CD14-positive monocyte (primary cell): ENCODE results near the gene TBX10. TPM values are rescaled to one million over a fixed set of nuclear protein-coding genes. Genes with fewer than 3 reads are reported as not detected.

Experiments
- DNase-seq, 3 donors: peaks; one replicate each; pipeline ENCODE4 v3.0.0-alpha.2; 2011 to 2022
- H2AFZ ChIP-seq: 2 replicates; pipeline ENCODE4 v1.6.0; 2012; ENCODE audit warnings: mild to moderate bottlenecking, low read depth, low read length, inconsistent platforms; ENCODE audit not compliant: insufficient read depth, poor library complexity, severe bottlenecking
- H3K27ac ChIP-seq, 2 donors: 1 replicate in 1 of 2; 2 replicates in 1 of 2; pipeline ENCODE4 v1.5.1; 2012 to 2013; ENCODE audit warnings: low read length in 2 of 2, control low read depth in 1 of 2, inconsistent platforms in 1 of 2, low read depth in 1 of 2, mild to moderate bottlenecking in 1 of 2
- H3K27me3 ChIP-seq, 2 donors: one replicate each; pipeline versions ENCODE4 v1.6.0 to v1.6.1; 2011 to 2013; ENCODE audit warnings: low read length in 2 of 2; ENCODE audit not compliant: control insufficient read depth in 2 of 2, insufficient read depth in 2 of 2
- H3K36me3 ChIP-seq, 2 donors: replicated peaks in 1 of 2; 1 replicate in 1 of 2; 2 replicates in 1 of 2; pipeline versions ENCODE4 v1.5.1 to v1.6.1; 2012 to 2013; ENCODE audit warnings: low read length in 2 of 2, control low read depth in 1 of 2, inconsistent platforms in 1 of 2, mild to moderate bottlenecking in 1 of 2; ENCODE audit not compliant: insufficient read depth in 2 of 2, control insufficient read depth in 1 of 2
- H3K4me1 ChIP-seq, 2 donors: 1 replicate in 1 of 2; 2 replicates in 1 of 2; pipeline versions ENCODE4 v1.5.1 to v1.6.1; 2012 to 2013; ENCODE audit warnings: low read length in 2 of 2, control low read depth in 1 of 2, inconsistent platforms in 1 of 2, mild to moderate bottlenecking in 1 of 2, moderate library complexity in 1 of 2; ENCODE audit not compliant: insufficient read depth in 2 of 2, control insufficient read depth in 1 of 2
- H3K4me2 ChIP-seq: replicated peaks from 2 replicates; pipeline ENCODE3; 2012; ENCODE audit warnings: low read length, moderate library complexity, mild to moderate bottlenecking; ENCODE audit not compliant: poor library complexity, severe bottlenecking; ENCODE audit errors: extremely low read depth
- H3K4me3 ChIP-seq, 3 experiments: fragments of 200-600 bp in 1 of 3; sonication (generic) in 1 of 3; replicated peaks in 1 of 3; 1 replicate in 2 of 3; 2 replicates in 1 of 3; pipeline ENCODE4 v1.5.1; 2011 to 2013; ENCODE audit warnings: low read length in 3 of 3, mild to moderate bottlenecking in 3 of 3, control low read depth in 2 of 3, low read depth in 2 of 3, inconsistent platforms in 1 of 3, moderate library complexity in 1 of 3
- H3K79me2 ChIP-seq: 2 replicates; pipeline ENCODE4 v1.6.0; 2012; ENCODE audit warnings: mild to moderate bottlenecking, control low read depth, inconsistent platforms, low read length, moderate library complexity; ENCODE audit not compliant: insufficient read depth
- H3K9ac ChIP-seq: 2 replicates; pipeline ENCODE4 v1.6.0; 2017; ENCODE audit warnings: low read length, mild to moderate bottlenecking; ENCODE audit not compliant: insufficient read depth, poor library complexity, severe bottlenecking
- H3K9me3 ChIP-seq, 2 donors: replicated peaks in 1 of 2; 1 replicate in 1 of 2; 2 replicates in 1 of 2; pipeline versions ENCODE4 v1.5.1 to v1.6.1; 2012 to 2013; ENCODE audit warnings: low read length in 2 of 2, control low read depth in 1 of 2; ENCODE audit not compliant: control insufficient read depth in 1 of 2, insufficient read depth in 1 of 2
- H4K20me1 ChIP-seq: 2 replicates; pipeline ENCODE4 v1.6.0; 2012; ENCODE audit warnings: mild to moderate bottlenecking, low read length, control low read depth, moderate library complexity; ENCODE audit not compliant: insufficient read depth
- H3K27ac Mint-ChIP-seq, 7 donors: one replicate each; pipeline ENCODE4 v1.8.0; 2020; ENCODE audit warnings: mild to moderate bottlenecking in 7 of 7, mixed read lengths in 7 of 7, moderate library complexity in 6 of 7, inconsistent platforms in 2 of 7
- H3K27me3 Mint-ChIP-seq, 3 donors: one replicate each; pipeline ENCODE4 v1.8.0; 2021 to 2022; ENCODE audit warnings: low read depth in 3 of 3, mild to moderate bottlenecking in 3 of 3, mixed read lengths in 3 of 3, moderate library complexity in 3 of 3, inconsistent platforms in 1 of 3
- H3K36me3 Mint-ChIP-seq, 2 donors: one replicate each; pipeline ENCODE4 v1.8.0; 2020; ENCODE audit warnings: mixed read lengths in 2 of 2, inconsistent platforms in 1 of 2, mild to moderate bottlenecking in 1 of 2
- H3K4me1 Mint-ChIP-seq: one replicate; pipeline ENCODE4 v1.8.0; 2020; ENCODE audit warnings: mild to moderate bottlenecking, mixed read lengths
- H3K4me3 Mint-ChIP-seq, 2 donors: one replicate each; pipeline ENCODE4 v1.8.0; 2020; ENCODE audit warnings: mild to moderate bottlenecking in 2 of 2, mixed read lengths in 2 of 2, moderate library complexity in 1 of 2
- H3K9me3 Mint-ChIP-seq, 7 donors: one replicate each; pipeline ENCODE4 v1.8.0; 2020 to 2022; ENCODE audit warnings: mixed read lengths in 7 of 7, mild to moderate bottlenecking in 6 of 7, moderate library complexity in 6 of 7, inconsistent platforms in 2 of 7
- WGBS: methylation state at CpG from one replicate; pipeline ENCODE4 v1.1.5; 2013; ENCODE audit warnings: missing lambda C conversion rate; ENCODE audit not compliant: insufficient coverage; 5-methylcytosine and 5-hydroxymethylcytosine counted together
- intact Hi-C, 2 donors: fragments of 100-400 bp; cut with micrococcal nuclease; formaldehyde crosslinking; loops; one replicate each; pipeline versions ENCODE4 v1.15.0 to v1.15.1; 2023
- polyA plus RNA-seq, 3 donors: library from polyadenylated mRNA; depleted of rRNA in 1 of 3; unstranded in 2 of 3; stranded (reverse) in 1 of 3; fragments of 300-500 nt in 2 of 3; fragments of >200 nt in 1 of 3; fragmentation: Illumina TruSeq in 2 of 3; gene quantifications; 1 replicate in 2 of 3; 2 replicates in 1 of 3; pipeline ENCODE4 v1.2.3, GENCODE V29; 2012 to 2021
- small RNA-seq: library from RNA; depleted of rRNA; stranded (forward); fragments of <200 nt; gene quantifications from one replicate; pipeline ENCODE3, GENCODE V24; 2012; ENCODE audit warnings: low read depth; ENCODE audit not compliant: insufficient read length
- TF ChIP-seq, protein P1 (sequence below): fragments of 200-600 bp; IDR thresholded peaks from one replicate; pipeline ENCODE4 v1.8.0; 2022; ENCODE audit warnings: antibody characterized with exemption, mild to moderate bottlenecking

The TBX10 gene
- polyA plus RNA-seq, 3 donors = not detected

DNA sequence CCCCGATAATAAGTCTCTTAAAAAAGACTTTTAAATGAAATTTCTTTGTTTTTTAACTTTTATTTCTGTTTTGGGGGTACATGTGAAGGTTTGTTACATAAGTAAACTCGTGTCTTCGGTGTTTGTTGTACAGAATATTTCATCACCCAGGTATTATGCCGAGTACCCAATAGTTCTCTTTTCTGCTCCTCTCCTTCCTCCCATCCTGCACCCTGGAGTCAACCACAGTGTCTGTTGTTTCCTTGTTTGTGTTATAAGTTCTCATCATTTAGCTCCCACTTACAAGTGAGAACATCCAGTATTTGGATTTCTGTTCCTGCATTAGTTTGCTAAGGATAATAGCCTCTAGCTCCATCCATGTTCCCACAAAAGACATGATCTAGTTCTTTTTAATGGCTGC lies 57.6 kb downstream of the TBX10 start:
- Histone ChIP-seq H4K20me1 (peaks cover 28% of the 10 kb centered on the region), H3K4me2 (no peak overlapping the region), H3K4me1 (peaks cover 52 to 58% of the 10 kb centered on the region in 2 donors), H3K27me3 (no peaks in the 10 kb centered on the region), H3K4me3 (no peak overlapping the region), H3K79me2 (peaks cover 23% of the 10 kb centered on the region), H3K36me3 (peaks cover 18 to 19% of the 10 kb centered on the region in 2 donors), H3K9me3 (no peaks in the 10 kb centered on the region), H3K9ac (no peak overlapping the region), H3K27ac (no peak overlapping the region), H2AFZ (no peak overlapping the region)
- Mint-ChIP-seq H3K4me1 (peaks cover 57% of the 10 kb centered on the region), H3K4me3 (no peak overlapping the region), H3K36me3 (peaks cover 24 to 28% of the 10 kb centered on the region in 2 donors), H3K27ac (peak overlapping the region in 1 of 7 donors; percentile 18), H3K9me3 (peaks cover 0 to 7% (median 0%) of the 10 kb centered on the region in 7 donors), H3K27me3 (peaks cover 4 to 16% (median 9%) of the 10 kb centered on the region in 3 donors)
- TF ChIP-seq, protein P1, sequence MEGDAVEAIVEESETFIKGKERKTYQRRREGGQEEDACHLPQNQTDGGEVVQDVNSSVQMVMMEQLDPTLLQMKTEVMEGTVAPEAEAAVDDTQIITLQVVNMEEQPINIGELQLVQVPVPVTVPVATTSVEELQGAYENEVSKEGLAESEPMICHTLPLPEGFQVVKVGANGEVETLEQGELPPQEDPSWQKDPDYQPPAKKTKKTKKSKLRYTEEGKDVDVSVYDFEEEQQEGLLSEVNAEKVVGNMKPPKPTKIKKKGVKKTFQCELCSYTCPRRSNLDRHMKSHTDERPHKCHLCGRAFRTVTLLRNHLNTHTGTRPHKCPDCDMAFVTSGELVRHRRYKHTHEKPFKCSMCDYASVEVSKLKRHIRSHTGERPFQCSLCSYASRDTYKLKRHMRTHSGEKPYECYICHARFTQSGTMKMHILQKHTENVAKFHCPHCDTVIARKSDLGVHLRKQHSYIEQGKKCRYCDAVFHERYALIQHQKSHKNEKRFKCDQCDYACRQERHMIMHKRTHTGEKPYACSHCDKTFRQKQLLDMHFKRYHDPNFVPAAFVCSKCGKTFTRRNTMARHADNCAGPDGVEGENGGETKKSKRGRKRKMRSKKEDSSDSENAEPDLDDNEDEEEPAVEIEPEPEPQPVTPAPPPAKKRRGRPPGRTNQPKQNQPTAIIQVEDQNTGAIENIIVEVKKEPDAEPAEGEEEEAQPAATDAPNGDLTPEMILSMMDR = no peak
- WGBS = no CpG with 5 or more reads among the region's 4 CpGs
- DNase-seq = no peak
- intact Hi-C loops = no loop called here

DNA sequence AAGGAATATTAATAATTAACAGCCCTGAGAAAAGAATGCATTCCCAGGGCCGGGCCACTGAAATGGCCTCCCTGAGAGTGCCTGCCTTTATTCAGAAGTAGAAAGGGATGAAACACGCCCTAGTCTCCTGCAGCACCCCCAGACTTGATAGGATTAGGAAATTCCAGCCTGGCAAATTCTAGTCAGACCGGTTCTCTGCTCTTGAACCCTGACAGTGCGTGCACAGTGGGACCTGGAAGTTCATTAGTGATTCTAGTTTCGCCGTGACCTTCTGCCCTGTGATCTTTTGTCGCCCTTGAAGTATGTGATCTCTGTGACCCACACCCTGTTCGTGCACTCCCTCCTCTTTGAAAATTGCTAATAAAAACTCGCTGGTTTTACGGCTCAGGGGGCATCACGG lies 58.1 kb downstream of the TBX10 start:
- TF ChIP-seq, protein P1 = no peak
- no peak for DNase-seq
- Histone ChIP-seq H2AFZ (no peak overlapping the region), H3K36me3 (peaks cover 16 to 17% of the 10 kb centered on the region in 2 donors), H3K9ac (no peak overlapping the region), H3K9me3 (no peaks in the 10 kb centered on the region), H3K27ac (no peak overlapping the region), H3K4me3 (no peak overlapping the region), H4K20me1 (peaks cover 23% of the 10 kb centered on the region), H3K4me2 (no peak overlapping the region), H3K27me3 (no peaks in the 10 kb centered on the region), H3K79me2 (peaks cover 23% of the 10 kb centered on the region), H3K4me1 (peaks cover 47 to 53% of the 10 kb centered on the region in 2 donors)
- Mint-ChIP-seq H3K9me3 (peaks cover 0 to 2% (median 0%) of the 10 kb centered on the region in 7 donors), H3K27ac (no peak overlapping the region), H3K4me3 (no peak overlapping the region), H3K27me3 (peaks cover 8 to 16% (median 14%) of the 10 kb centered on the region in 3 donors), H3K36me3 (peaks cover 20 to 22% of the 10 kb centered on the region in 2 donors), H3K4me1 (peaks cover 52% of the 10 kb centered on the region)
- intact Hi-C loops = no loop called here
- 95% methylated on average over 8 of the region's 11 CpGs for WGBS

Small RNA genes lying within 50 kb of the gene (small RNA-seq; reads per million reads assigned to genes)
- gene AP003385.3 (not detected), gene RPL37P2 (not detected)

Other genes starting within 250 kb of the TBX10 start
- 10 to 100 TPM in 1 of 3 donors, 1 to 10 TPM in 2; 3.7 to 31.7 (median 3.8) TPM for gene RAD9A, start 247.8 kb downstream of the TBX10 start, polyA plus RNA-seq
- gene PPP1CA, start 237.9 kb downstream of the TBX10 start, polyA plus RNA-seq = 100 to 1,000 TPM; 209 to 551 (median 461) TPM
- gene TBC1D10C, start 235.7 kb downstream of the TBX10 start, polyA plus RNA-seq = 10 to 100 TPM; 68.6 to 72.9 (median 71.6) TPM
- under 1 TPM in 1 of 3 donors, not detected in 2; 0.09 TPM for gene CARNS1, start 224.1 kb downstream of the TBX10 start, polyA plus RNA-seq
- gene RPS6KB2, start 211.3 kb downstream of the TBX10 start, polyA plus RNA-seq = 100 to 1,000 TPM in 1 of 3 donors, 10 to 100 TPM in 2; 51.6 to 101 (median 53.8) TPM
- 10 to 100 TPM in 1 of 3 donors, 1 to 10 TPM in 2; 2.1 to 14.3 (median 2.8) TPM for gene PTPRCAP, start 202.1 kb downstream of the TBX10 start, polyA plus RNA-seq
- 100 to 1,000 TPM; 105 to 151 (median 106) TPM for gene CORO1B, start 196.3 kb downstream of the TBX10 start, polyA plus RNA-seq
- gene GPR152, start 187.0 kb downstream of the TBX10 start, polyA plus RNA-seq = not detected
- gene CABP4, start 184.4 kb downstream of the TBX10 start, polyA plus RNA-seq = 1 to 10 TPM in 1 of 3 donors, under 1 TPM in 1, not detected in 1; 0.28 to 1.7 TPM
- 100 to 1,000 TPM in 1 of 3 donors, 10 to 100 TPM in 2; 67.4 to 104 (median 76.8) TPM for gene TMEM134, start 170.5 kb downstream of the TBX10 start, polyA plus RNA-seq
- gene AIP, start 156.7 kb downstream of the TBX10 start, polyA plus RNA-seq = 100 to 1,000 TPM in 1 of 3 donors, 10 to 100 TPM in 2; 76.7 to 132 (median 99.3) TPM
- 100 to 1,000 TPM in 1 of 3 donors, 10 to 100 TPM in 2; 11.7 to 122 (median 22.2) TPM for gene PITPNM1, start 134.4 kb downstream of the TBX10 start, polyA plus RNA-seq
- gene CDK2AP2, start 131.6 kb downstream of the TBX10 start, polyA plus RNA-seq = 10 to 100 TPM; 47.8 to 80.2 (median 78.5) TPM
- not detected for gene CABP2, start 116.3 kb downstream of the TBX10 start, polyA plus RNA-seq
- 1,000 to 10,000 TPM in 2 of 3 donors, 100 to 1,000 TPM in 1; 853 to 1,483 (median 1,250) TPM for gene GSTP1, start 56.0 kb downstream of the TBX10 start, polyA plus RNA-seq
- 100 to 1,000 TPM in 1 of 3 donors, 10 to 100 TPM in 2; 71.6 to 174 (median 72.1) TPM for gene NDUFV1, start 32.8 kb downstream of the TBX10 start, polyA plus RNA-seq
- 1 to 10 TPM in 2 of 3 donors, under 1 TPM in 1; 0.92 to 1.4 (median 1.3) TPM for gene NUDT8, start 9.8 kb downstream of the TBX10 start, polyA plus RNA-seq
- gene ACY3, start 11.0 kb upstream of the TBX10 start, polyA plus RNA-seq = under 1 TPM; 0.16 to 0.61 (median 0.21) TPM
- gene ALDH3B2, start 34.9 kb upstream of the TBX10 start, polyA plus RNA-seq = not detected